HUES6 (cell line): ENCODE results near the gene FAM13A.

Experiments
- H3K27ac ChIP-seq: 2 replicates; pipeline ENCODE4 v1.7.0; 2013; ENCODE audit warnings: low read depth, mild to moderate bottlenecking, low read length, inconsistent platforms
- H3K27me3 ChIP-seq: 2 replicates; pipeline ENCODE4 v1.6.1; 2013; ENCODE audit warnings: low read length; ENCODE audit not compliant: control insufficient read depth, insufficient read depth
- H3K36me3 ChIP-seq: 2 replicates; pipeline ENCODE4 v1.6.1; 2013; ENCODE audit warnings: low read length; ENCODE audit not compliant: control insufficient read depth, insufficient read depth
- H3K4me1 ChIP-seq: 2 replicates; pipeline ENCODE4 v1.6.1; 2013; ENCODE audit warnings: low read length; ENCODE audit not compliant: control insufficient read depth, insufficient read depth
- H3K4me3 ChIP-seq: 2 replicates; pipeline ENCODE4 v1.5.1; 2013; ENCODE audit warnings: low read depth, low read length
- H3K9ac ChIP-seq: one replicate; pipeline ENCODE4 v1.6.1; 2013; ENCODE audit warnings: mild to moderate bottlenecking, low read length
- H3K9me3 ChIP-seq: 2 replicates; pipeline ENCODE4 v1.6.1; 2013; ENCODE audit warnings: low read depth, low read length; ENCODE audit not compliant: control insufficient read depth, insufficient read depth

The FAM13A gene

GRCh38 chr4:88786011-88786410 lies 271.0 kb downstream of the FAM13A start:
- H3K4me1 ChIP-seq = no peaks in the 10 kb centered on the region

GRCh38 chr4:88780389-88780788 lies 276.6 kb downstream of the FAM13A start:
- Histone ChIP-seq H3K9me3 (no peaks in the 10 kb centered on the region), H3K4me3 (no peak overlapping the region), H3K27me3 (no peaks in the 10 kb centered on the region), H3K36me3 (peaks cover 3% of the 10 kb centered on the region; the same call in 1 of the 2 replicates), H3K9ac (no peak overlapping the region), H3K27ac (no peak overlapping the region), H3K4me1 (no peaks in the 10 kb centered on the region)

More at GRCh38 chr4:88786011-88786410, 271.0 kb downstream of the FAM13A start:
- no peaks in the 10 kb centered on the region for H3K27me3 ChIP-seq
- H3K9me3 ChIP-seq = no peaks in the 10 kb centered on the region
- H3K4me3 ChIP-seq = no peak overlapping the region
- no peak overlapping the region for H3K27ac ChIP-seq
- H3K36me3 ChIP-seq = peaks cover 10% of the 10 kb centered on the region; the same call in 1 of the 2 replicates
- H3K9ac ChIP-seq = no peak overlapping the region

- H3K4me3 ChIP-seq = no peak overlapping the region
- peaks cover 3% of the 10 kb centered on the region; the same call in 1 of the 2 replicates for H3K36me3 ChIP-seq
- H3K27ac ChIP-seq = no peak overlapping the region
- H3K9me3 ChIP-seq = no peaks in the 10 kb centered on the region
- H3K9ac ChIP-seq = no peak overlapping the region
- H3K4me1 ChIP-seq = no peaks in the 10 kb centered on the region
- H3K27me3 ChIP-seq = no peaks in the 10 kb centered on the region
Observed at GRCh38 chr4:88779431-88779830, 277.6 kb downstream of the FAM13A start.

GRCh38 chr4:88775529-88775928 lies 281.5 kb downstream of the FAM13A start:
- Histone ChIP-seq H3K4me1 (no peaks in the 10 kb centered on the region), H3K27me3 (no peaks in the 10 kb centered on the region), H3K4me3 (no peak overlapping the region), H3K36me3 (no peaks in the 10 kb centered on the region), H3K9ac (no peak overlapping the region), H3K27ac (no peak overlapping the region), H3K9me3 (no peaks in the 10 kb centered on the region)

GRCh38 chr4:88775026-88775425 lies 282.0 kb downstream of the FAM13A start:
- no peaks in the 10 kb centered on the region for H3K36me3 ChIP-seq
- H3K27ac ChIP-seq = no peak overlapping the region
- no peaks in the 10 kb centered on the region for H3K9me3 ChIP-seq
- H3K9ac ChIP-seq = no peak overlapping the region
- H3K27me3 ChIP-seq = no peaks in the 10 kb centered on the region
- H3K4me3 ChIP-seq = no peak overlapping the region
- H3K4me1 ChIP-seq = no peaks in the 10 kb centered on the region

GRCh38 chr4:88771883-88772450 lies 285.0 kb downstream of the FAM13A start:
- Histone ChIP-seq H3K27ac (no peak overlapping the region), H3K4me3 (no peak overlapping the region), H3K27me3 (no peaks in the 10 kb centered on the region), H3K36me3 (no peaks in the 10 kb centered on the region), H3K9ac (no peak overlapping the region), H3K4me1 (no peaks in the 10 kb centered on the region), H3K9me3 (no peaks in the 10 kb centered on the region)

GRCh38 chr4:88765729-88766128 lies 291.3 kb downstream of the FAM13A start:
- peaks cover 4% of the 10 kb centered on the region; the same call in 1 of the 2 replicates for H3K4me1 ChIP-seq
- no peak overlapping the region for H3K4me3 ChIP-seq
- no peak overlapping the region for H3K9ac ChIP-seq
- no peak overlapping the region for H3K27ac ChIP-seq
- no peaks in the 10 kb centered on the region for H3K36me3 ChIP-seq
- H3K9me3 ChIP-seq = no peaks in the 10 kb centered on the region
- H3K27me3 ChIP-seq = no peaks in the 10 kb centered on the region

GRCh38 chr4:88763075-88763474 lies 293.9 kb downstream of the FAM13A start:
- no peak overlapping the region for H3K27ac ChIP-seq
- H3K4me3 ChIP-seq = no peak overlapping the region
- H3K36me3 ChIP-seq = no peaks in the 10 kb centered on the region
- H3K4me1 ChIP-seq = peaks cover 20% of the 10 kb centered on the region
- no peak overlapping the region for H3K9ac ChIP-seq
- no peaks in the 10 kb centered on the region for H3K27me3 ChIP-seq
- H3K9me3 ChIP-seq = no peaks in the 10 kb centered on the region

- H3K27me3 ChIP-seq = no peaks in the 10 kb centered on the region
- H3K9me3 ChIP-seq = no peaks in the 10 kb centered on the region
- no peak overlapping the region for H3K4me3 ChIP-seq
- H3K9ac ChIP-seq = no peak overlapping the region
- no peaks in the 10 kb centered on the region for H3K36me3 ChIP-seq
- no peak overlapping the region for H3K27ac ChIP-seq
- H3K4me1 ChIP-seq = peaks cover 20% of the 10 kb centered on the region
Observed at GRCh38 chr4:88761861-88762523, 295.0 kb downstream of the FAM13A start.

- peaks cover 20% of the 10 kb centered on the region for H3K4me1 ChIP-seq
- no peaks in the 10 kb centered on the region for H3K27me3 ChIP-seq
- H3K4me3 ChIP-seq = no peak overlapping the region
- H3K36me3 ChIP-seq = no peaks in the 10 kb centered on the region
- no peak overlapping the region for H3K27ac ChIP-seq
- H3K9ac ChIP-seq = no peak overlapping the region
- no peaks in the 10 kb centered on the region for H3K9me3 ChIP-seq
Observed at GRCh38 chr4:88761342-88761741, 295.6 kb downstream of the FAM13A start.

- no peak overlapping the region for H3K4me3 ChIP-seq
- no peaks in the 10 kb centered on the region for H3K36me3 ChIP-seq
- H3K4me1 ChIP-seq = peaks cover 20% of the 10 kb centered on the region
- H3K9me3 ChIP-seq = no peaks in the 10 kb centered on the region
- no peaks in the 10 kb centered on the region for H3K27me3 ChIP-seq
- H3K27ac ChIP-seq = no peak overlapping the region
- H3K9ac ChIP-seq = no peak overlapping the region
Observed at GRCh38 chr4:88759895-88760290, 297.1 kb downstream of the FAM13A start.
